ENCODE results near the gene RXRA.

- no peak for TF ChIP-seq CTCF (IDR thresholded peaks at IDR 0.05)
- no peak for TF ChIP-seq POLR2A (IDR thresholded peaks at IDR 0.05)
Observed at GRCh38 chr9:134404376-134405358, 78.4 kb downstream of the RXRA start.
